SK-N-SH treated with all-trans-retinoic acid at 6 μM for 48 hours (cell line): Measurements from ENCODE around the gene CAPRIN2.

ENCODE experiments used
- CREB5 ChIP-seq: fragments of 250-450 bp; sonication (Bioruptor Pico); IDR thresholded peaks from 2 replicates; pipeline ENCODE4 v1.5.1; 2020; ENCODE audit warnings: low read depth, mild to moderate bottlenecking, moderate library complexity
- TOX ChIP-seq: fragments of 250-450 bp; sonication (Bioruptor Pico); IDR thresholded peaks from 2 replicates; pipeline ENCODE4 v1.8.0; 2021; ENCODE audit warnings: mild to moderate bottlenecking, moderate library complexity, borderline replicate concordance
- ZC3H10 ChIP-seq: fragments of 250-450 bp; sonication (Bioruptor Pico); IDR thresholded peaks from 2 replicates; pipeline ENCODE4 v1.5.1; 2021; ENCODE audit warnings: mild to moderate bottlenecking, moderate library complexity
- ZFP3 ChIP-seq: fragments of 250-450 bp; sonication (Bioruptor Pico); IDR thresholded peaks from 2 replicates; pipeline ENCODE4 v1.5.0; 2020; ENCODE audit warnings: mild to moderate bottlenecking, moderate library complexity
- ZFP30 ChIP-seq: fragments of 450-650 bp; formaldehyde crosslinking; IDR thresholded peaks from 2 replicates; pipeline ENCODE4 v1.5.0; 2022; ENCODE audit warnings: mild to moderate bottlenecking, moderate library complexity
- TF ChIP-seq, protein P1 (sequence below): fragments of 250-450 bp; sonication (Bioruptor Pico); IDR thresholded peaks from 2 replicates; pipeline ENCODE4 v1.5.0; 2020; ENCODE audit warnings: mild to moderate bottlenecking, moderate library complexity
- TF ChIP-seq, protein P2 (sequence below): fragments of 250-450 bp; sonication (Bioruptor Pico); IDR thresholded peaks from 2 replicates; pipeline ENCODE4 v1.8.0; 2020; ENCODE audit warnings: mild to moderate bottlenecking, moderate library complexity, borderline replicate concordance

DNA sequence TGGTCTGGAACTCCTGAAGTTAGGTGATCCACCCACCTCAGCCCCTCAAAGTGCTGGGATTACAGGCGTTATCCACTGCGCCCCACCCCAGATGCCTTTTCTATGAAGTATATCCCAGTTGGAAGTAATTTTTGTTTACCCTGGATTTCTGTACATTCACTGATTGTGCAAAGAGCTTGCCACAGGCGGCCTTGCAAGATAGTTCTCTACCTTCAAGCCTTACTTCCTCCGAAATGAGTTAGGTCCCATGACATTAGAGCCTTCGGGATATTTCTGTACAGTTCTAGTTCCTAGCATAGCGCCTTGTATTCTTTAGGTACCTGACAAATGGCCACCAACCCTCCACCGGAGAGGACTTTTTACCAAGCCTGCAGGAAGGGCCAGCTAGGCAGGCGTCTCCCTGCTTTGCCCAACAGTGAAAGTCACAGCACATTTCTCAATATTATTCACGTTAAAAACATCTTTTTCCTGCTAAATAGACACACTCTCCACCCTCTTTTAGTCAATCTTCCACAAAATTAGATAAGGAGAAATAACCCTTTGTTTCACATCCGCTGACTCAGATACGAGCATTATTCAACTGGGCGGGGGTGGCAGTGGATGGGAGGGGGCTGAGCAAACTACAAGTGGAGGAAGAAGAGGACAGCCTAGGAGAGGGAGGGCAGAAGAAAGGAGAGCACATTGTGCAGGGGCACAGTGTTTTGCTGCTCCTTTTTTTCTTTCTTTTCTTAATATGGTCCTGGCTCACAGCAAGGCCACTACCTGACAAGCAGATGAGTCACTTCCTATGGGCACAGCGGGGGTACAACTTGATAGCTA is 40.0 kb upstream of the CAPRIN2 start:
- no peak for TF ChIP-seq TOX
- TF ChIP-seq ZC3H10 (CRISPR knock-in tag) = no peak
- TF ChIP-seq, protein P1, sequence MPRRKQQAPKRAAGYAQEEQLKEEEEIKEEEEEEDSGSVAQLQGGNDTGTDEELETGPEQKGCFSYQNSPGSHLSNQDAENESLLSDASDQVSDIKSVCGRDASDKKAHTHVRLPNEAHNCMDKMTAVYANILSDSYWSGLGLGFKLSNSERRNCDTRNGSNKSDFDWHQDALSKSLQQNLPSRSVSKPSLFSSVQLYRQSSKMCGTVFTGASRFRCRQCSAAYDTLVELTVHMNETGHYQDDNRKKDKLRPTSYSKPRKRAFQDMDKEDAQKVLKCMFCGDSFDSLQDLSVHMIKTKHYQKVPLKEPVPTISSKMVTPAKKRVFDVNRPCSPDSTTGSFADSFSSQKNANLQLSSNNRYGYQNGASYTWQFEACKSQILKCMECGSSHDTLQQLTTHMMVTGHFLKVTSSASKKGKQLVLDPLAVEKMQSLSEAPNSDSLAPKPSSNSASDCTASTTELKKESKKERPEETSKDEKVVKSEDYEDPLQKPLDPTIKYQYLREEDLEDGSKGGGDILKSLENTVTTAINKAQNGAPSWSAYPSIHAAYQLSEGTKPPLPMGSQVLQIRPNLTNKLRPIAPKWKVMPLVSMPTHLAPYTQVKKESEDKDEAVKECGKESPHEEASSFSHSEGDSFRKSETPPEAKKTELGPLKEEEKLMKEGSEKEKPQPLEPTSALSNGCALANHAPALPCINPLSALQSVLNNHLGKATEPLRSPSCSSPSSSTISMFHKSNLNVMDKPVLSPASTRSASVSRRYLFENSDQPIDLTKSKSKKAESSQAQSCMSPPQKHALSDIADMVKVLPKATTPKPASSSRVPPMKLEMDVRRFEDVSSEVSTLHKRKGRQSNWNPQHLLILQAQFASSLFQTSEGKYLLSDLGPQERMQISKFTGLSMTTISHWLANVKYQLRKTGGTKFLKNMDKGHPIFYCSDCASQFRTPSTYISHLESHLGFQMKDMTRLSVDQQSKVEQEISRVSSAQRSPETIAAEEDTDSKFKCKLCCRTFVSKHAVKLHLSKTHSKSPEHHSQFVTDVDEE = no peak
- TF ChIP-seq, protein P2, sequence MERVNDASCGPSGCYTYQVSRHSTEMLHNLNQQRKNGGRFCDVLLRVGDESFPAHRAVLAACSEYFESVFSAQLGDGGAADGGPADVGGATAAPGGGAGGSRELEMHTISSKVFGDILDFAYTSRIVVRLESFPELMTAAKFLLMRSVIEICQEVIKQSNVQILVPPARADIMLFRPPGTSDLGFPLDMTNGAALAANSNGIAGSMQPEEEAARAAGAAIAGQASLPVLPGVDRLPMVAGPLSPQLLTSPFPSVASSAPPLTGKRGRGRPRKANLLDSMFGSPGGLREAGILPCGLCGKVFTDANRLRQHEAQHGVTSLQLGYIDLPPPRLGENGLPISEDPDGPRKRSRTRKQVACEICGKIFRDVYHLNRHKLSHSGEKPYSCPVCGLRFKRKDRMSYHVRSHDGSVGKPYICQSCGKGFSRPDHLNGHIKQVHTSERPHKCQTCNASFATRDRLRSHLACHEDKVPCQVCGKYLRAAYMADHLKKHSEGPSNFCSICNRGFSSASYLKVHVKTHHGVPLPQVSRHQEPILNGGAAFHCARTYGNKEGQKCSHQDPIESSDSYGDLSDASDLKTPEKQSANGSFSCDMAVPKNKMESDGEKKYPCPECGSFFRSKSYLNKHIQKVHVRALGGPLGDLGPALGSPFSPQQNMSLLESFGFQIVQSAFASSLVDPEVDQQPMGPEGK (CRISPR knock-in tag) = no peak; the same call in 1 of the 2 replicates
- no peak for TF ChIP-seq CREB5 (CRISPR knock-in tag)
- no peak for TF ChIP-seq ZFP3
- TF ChIP-seq ZFP30 (CRISPR knock-in tag) = no peak
